Measurements from ENCODE around the gene BANP.

DNA sequence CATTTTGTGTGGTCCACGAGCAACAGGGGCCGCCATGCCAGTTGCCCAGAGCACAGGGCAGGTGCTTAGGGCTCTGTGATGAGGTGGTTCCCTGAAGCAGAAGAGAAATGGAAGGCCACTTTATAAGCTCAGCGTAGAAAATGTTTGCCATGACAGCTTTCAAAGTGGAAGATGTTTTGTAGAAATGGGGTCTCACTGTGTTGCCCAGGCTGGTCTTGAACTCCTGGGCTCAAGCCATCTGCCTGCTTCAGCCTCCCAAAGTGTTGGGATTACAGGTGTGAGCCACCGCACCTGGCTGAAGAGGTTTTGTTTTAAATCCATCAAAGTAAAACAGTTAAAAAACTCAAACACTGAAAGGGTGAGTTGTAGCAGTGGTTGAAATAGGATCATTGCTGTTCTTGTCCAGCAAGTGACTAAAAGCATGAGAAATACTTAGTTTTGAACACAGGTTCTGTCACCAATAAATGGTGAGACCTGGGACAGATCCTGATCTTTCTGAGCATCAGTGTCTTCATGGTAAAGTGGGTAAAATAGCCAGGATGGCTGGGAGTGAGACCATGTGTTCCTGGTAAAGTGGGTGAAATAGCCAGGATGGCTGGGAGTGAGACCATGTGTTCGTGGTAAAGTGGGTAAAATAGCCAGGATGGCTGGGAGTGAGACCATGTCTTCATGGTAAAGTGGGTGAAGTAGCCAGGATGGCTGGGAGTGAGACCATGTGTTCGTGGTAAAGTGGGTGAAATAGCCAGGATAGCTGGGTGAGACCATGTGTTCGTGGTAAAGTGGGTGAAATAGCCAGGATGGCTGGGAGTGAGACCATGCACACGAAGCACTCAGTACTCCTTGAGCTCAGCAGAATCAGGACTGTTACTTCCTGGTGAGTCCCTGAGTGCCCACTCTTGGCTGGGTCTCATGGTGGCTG lies 46.0 kb downstream of the BANP start:
- TF ChIP-seq CTCF (conservative IDR thresholded peaks at IDR 0.05; ENCODE audit: low read depth, low read length) (no peak), EZH2 (IDR thresholded peaks at IDR 0.05; ENCODE audit: low read length, unreplicated experiment) (no peak)

All from PC-3 (cell line).